Liver (tissue), 9 donors: Measurements from ENCODE around the gene MARVELD1. TPM values are rescaled to one million over a fixed set of nuclear protein-coding genes. Genes with fewer than 3 reads are reported as not detected.

Experiments used
- DNase-seq: peaks from one replicate; pipeline ENCODE4 v3.0.0-alpha.2; 2017; ENCODE audit warnings: low spot score
- H3K27ac ChIP-seq, 2 donors: one replicate each; pipeline ENCODE4 v1.7.0; 2013; ENCODE audit warnings: inconsistent platforms in 2 of 2, low read length in 2 of 2, control low read depth in 1 of 2, low read depth in 1 of 2, mild to moderate bottlenecking in 1 of 2
- H3K27me3 ChIP-seq, 4 donors: one replicate each; pipeline versions ENCODE4 v1.6.1 to v1.7.0; 2013; ENCODE audit warnings: low read length in 3 of 4, inconsistent platforms in 1 of 4, mild to moderate bottlenecking in 1 of 4, moderate library complexity in 1 of 4; ENCODE audit not compliant: control insufficient read depth in 4 of 4, insufficient read depth in 4 of 4
- H3K36me3 ChIP-seq, 4 donors: one replicate each; pipeline versions ENCODE4 v1.6.1 to v1.7.0; 2013; ENCODE audit warnings: low read length in 3 of 4, mild to moderate bottlenecking in 3 of 4, low read depth in 1 of 4, moderate library complexity in 1 of 4; ENCODE audit not compliant: control insufficient read depth in 4 of 4, insufficient read depth in 3 of 4
- H3K4me1 ChIP-seq, 4 donors: one replicate each; pipeline versions ENCODE4 v1.6.1 to v1.7.0; 2013; ENCODE audit warnings: low read length in 3 of 4, mild to moderate bottlenecking in 3 of 4, moderate library complexity in 1 of 4; ENCODE audit not compliant: control insufficient read depth in 4 of 4, insufficient read depth in 4 of 4
- H3K4me3 ChIP-seq, 3 donors: one replicate each; pipeline versions ENCODE4 v1.6.1 to v1.7.0; 2013; ENCODE audit warnings: low read length in 3 of 3, control low read depth in 1 of 3, low read depth in 1 of 3, mild to moderate bottlenecking in 1 of 3
- H3K9ac ChIP-seq, 2 donors: one replicate each; pipeline ENCODE4 v1.7.0; 2013; ENCODE audit warnings: low read length in 2 of 2, mild to moderate bottlenecking in 2 of 2, moderate library complexity in 2 of 2, control low read depth in 1 of 2, low read depth in 1 of 2
- H3K9me3 ChIP-seq, 4 donors: one replicate each; pipeline versions ENCODE4 v1.6.1 to v1.7.0; 2013; ENCODE audit warnings: low read length in 3 of 4; ENCODE audit not compliant: control insufficient read depth in 4 of 4
- EGR1 ChIP-seq, 2 donors: IDR thresholded peaks; 2 replicates each; pipeline ENCODE4 v1.6.1; 2016 to 2018; ENCODE audit warnings: antibody characterized with exemption in 2 of 2, low read depth in 2 of 2
- FOXA1 ChIP-seq: IDR thresholded peaks from 2 replicates; pipeline ENCODE4 v1.6.1; 2016; ENCODE audit warnings: antibody characterized with exemption
- FOXA2 ChIP-seq: IDR thresholded peaks from 2 replicates; pipeline ENCODE4 v1.6.1; 2016; ENCODE audit warnings: antibody characterized with exemption
- HNF4A ChIP-seq, 2 donors: conservative IDR thresholded peaks; 2 replicates each; pipeline ENCODE4 v1.6.1; 2016; ENCODE audit warnings: antibody characterized with exemption in 2 of 2, mild to moderate bottlenecking in 2 of 2
- HNF4G ChIP-seq: IDR thresholded peaks from 2 replicates; pipeline ENCODE4 v1.6.1; 2016; ENCODE audit warnings: antibody characterized with exemption
- JUND ChIP-seq, 2 donors: IDR thresholded peaks; 2 replicates each; pipeline ENCODE4 v1.6.1; 2016; ENCODE audit warnings: antibody characterized with exemption in 2 of 2
- NR2F2 ChIP-seq: IDR thresholded peaks from 2 replicates; pipeline ENCODE4 v1.6.1; 2016; ENCODE audit warnings: antibody characterized with exemption
- RAD21 ChIP-seq, 2 donors: IDR thresholded peaks; 2 replicates each; pipeline ENCODE4 v1.6.1; 2016; ENCODE audit warnings: antibody characterized with exemption in 2 of 2, mild to moderate bottlenecking in 2 of 2
- SP1 ChIP-seq: IDR thresholded peaks from 2 replicates; pipeline ENCODE4 v1.6.1; 2018; ENCODE audit warnings: antibody characterized with exemption, mild to moderate bottlenecking
- TAF1 ChIP-seq: conservative IDR thresholded peaks from 2 replicates; pipeline ENCODE4 v1.6.1; 2016; ENCODE audit warnings: antibody characterized with exemption, mild to moderate bottlenecking
- YY1 ChIP-seq: IDR thresholded peaks from 2 replicates; pipeline ENCODE4 v1.6.1; 2016; ENCODE audit warnings: antibody characterized with exemption, mild to moderate bottlenecking
- WGBS: extraction: QIAGEN DNeasy Blood & Tissue Kit; methylation state at CpG from one replicate; pipeline ENCODE4 v1.1.7; 2013; 5-methylcytosine and 5-hydroxymethylcytosine counted together
- polyA plus RNA-seq, 2 donors: library from polyadenylated mRNA; stranded (reverse) in 1 of 2; unstranded in 1 of 2; fragments of 200-250 nt in 1 of 2; fragments of >200 nt in 1 of 2; fragmentation: Nextera tagmentation in 1 of 2; extraction: Ambion mirVana in 1 of 2; gene quantifications; one replicate each; pipeline versions ENCODE4 v1.2.1 to v1.2.3, GENCODE V29; 2013 to 2015
- total RNA-seq, 2 donors: library from RNA; depleted of rRNA; stranded (reverse); fragments of >200 nt; gene quantifications; one replicate each; pipeline ENCODE4 v1.2.3, GENCODE V29; 2014
- TF ChIP-seq, protein P1 (sequence below): IDR thresholded peaks from 2 replicates; pipeline ENCODE4 v1.6.1; 2016; ENCODE audit warnings: antibody characterized with exemption
- TF ChIP-seq, protein P2 (sequence below): IDR thresholded peaks from 2 replicates; pipeline ENCODE4 v1.6.1; 2016; ENCODE audit warnings: antibody characterized with exemption
- TF ChIP-seq, protein P3 (sequence below): IDR thresholded peaks from 2 replicates; pipeline ENCODE4 v1.6.1; 2016; ENCODE audit warnings: antibody characterized with exemption
- TF ChIP-seq, protein P4 (sequence below): IDR thresholded peaks from 2 replicates; pipeline ENCODE4 v1.6.1; 2016; ENCODE audit warnings: antibody characterized with exemption, mild to moderate bottlenecking
- TF ChIP-seq, protein P5 (sequence below): fragments of 150-350 bp; IDR thresholded peaks from 2 replicates; pipeline ENCODE4 v1.5.1; 2017; ENCODE audit warnings: improper control_type of control experiment, low read depth, low read length; ENCODE audit not compliant: missing input control
- donor health status: healthy.
- donor health status: healthy.
- donor health status: healthy.
- donor health status: healthy.
- donor health status: healthy.

Gene MARVELD1
- total and polyA plus RNA-seq, 4 donors = 0.72 to 3.3 (median 2.8) TPM

DNA sequence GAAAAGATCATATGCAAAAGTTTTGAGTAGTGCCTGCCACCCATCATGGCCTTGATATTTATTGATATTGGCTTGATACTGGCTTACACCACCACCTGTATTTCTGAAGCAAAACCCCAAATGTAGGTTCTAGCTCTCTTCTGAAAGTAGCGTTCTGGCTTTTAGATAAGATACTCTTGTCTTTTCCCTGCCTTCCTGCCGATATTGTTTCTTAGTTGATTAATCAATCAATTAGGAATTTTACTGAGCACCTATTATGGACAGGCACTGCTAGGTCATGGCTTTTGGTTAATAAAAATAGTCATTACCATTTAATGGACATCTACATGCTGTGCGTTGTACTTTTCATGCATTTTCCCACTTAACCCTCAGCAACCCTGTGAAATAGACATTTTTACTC is 50.4 kb downstream of the MARVELD1 start:
- 95% methylated on average over 3 of the region's 3 CpGs for WGBS
- Histone ChIP-seq H3K4me1 (no peaks in the 10 kb centered on the region), H3K36me3 (peaks cover 8 to 21% (median 12%) of the 10 kb centered on the region in 4 donors), H3K27ac (no peak overlapping the region), H3K9me3 (no peaks in the 10 kb centered on the region), H3K9ac (no peak overlapping the region), H3K4me3 (no peak overlapping the region), H3K27me3 (no peaks in the 10 kb centered on the region)
- TF ChIP-seq, protein P1, sequence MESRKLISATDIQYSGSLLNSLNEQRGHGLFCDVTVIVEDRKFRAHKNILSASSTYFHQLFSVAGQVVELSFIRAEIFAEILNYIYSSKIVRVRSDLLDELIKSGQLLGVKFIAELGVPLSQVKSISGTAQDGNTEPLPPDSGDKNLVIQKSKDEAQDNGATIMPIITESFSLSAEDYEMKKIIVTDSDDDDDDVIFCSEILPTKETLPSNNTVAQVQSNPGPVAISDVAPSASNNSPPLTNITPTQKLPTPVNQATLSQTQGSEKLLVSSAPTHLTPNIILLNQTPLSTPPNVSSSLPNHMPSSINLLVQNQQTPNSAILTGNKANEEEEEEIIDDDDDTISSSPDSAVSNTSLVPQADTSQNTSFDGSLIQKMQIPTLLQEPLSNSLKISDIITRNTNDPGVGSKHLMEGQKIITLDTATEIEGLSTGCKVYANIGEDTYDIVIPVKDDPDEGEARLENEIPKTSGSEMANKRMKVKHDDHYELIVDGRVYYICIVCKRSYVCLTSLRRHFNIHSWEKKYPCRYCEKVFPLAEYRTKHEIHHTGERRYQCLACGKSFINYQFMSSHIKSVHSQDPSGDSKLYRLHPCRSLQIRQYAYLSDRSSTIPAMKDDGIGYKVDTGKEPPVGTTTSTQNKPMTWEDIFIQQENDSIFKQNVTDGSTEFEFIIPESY = no peak
- TF ChIP-seq SP1 (no peak), RAD21 (IDR thresholded peaks at IDR 0.05) (no peak), JUND (IDR thresholded peaks at IDR 0.05) (no peak), HNF4A (conservative IDR thresholded peaks at IDR 0.05) (no peak), FOXA2 (no peak), EGR1 (IDR thresholded peaks at IDR 0.05; ENCODE audit: low read depth in 2 of 2) (no peak), NR2F2 (no peak), TAF1 (no peak), HNF4G (no peak), YY1 (no peak)
- TF ChIP-seq, protein P2, sequence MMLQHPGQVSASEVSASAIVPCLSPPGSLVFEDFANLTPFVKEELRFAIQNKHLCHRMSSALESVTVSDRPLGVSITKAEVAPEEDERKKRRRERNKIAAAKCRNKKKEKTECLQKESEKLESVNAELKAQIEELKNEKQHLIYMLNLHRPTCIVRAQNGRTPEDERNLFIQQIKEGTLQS = no peak
- TF ChIP-seq, protein P3, sequence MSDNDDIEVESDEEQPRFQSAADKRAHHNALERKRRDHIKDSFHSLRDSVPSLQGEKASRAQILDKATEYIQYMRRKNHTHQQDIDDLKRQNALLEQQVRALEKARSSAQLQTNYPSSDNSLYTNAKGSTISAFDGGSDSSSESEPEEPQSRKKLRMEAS = no peak
- TF ChIP-seq, protein P4, sequence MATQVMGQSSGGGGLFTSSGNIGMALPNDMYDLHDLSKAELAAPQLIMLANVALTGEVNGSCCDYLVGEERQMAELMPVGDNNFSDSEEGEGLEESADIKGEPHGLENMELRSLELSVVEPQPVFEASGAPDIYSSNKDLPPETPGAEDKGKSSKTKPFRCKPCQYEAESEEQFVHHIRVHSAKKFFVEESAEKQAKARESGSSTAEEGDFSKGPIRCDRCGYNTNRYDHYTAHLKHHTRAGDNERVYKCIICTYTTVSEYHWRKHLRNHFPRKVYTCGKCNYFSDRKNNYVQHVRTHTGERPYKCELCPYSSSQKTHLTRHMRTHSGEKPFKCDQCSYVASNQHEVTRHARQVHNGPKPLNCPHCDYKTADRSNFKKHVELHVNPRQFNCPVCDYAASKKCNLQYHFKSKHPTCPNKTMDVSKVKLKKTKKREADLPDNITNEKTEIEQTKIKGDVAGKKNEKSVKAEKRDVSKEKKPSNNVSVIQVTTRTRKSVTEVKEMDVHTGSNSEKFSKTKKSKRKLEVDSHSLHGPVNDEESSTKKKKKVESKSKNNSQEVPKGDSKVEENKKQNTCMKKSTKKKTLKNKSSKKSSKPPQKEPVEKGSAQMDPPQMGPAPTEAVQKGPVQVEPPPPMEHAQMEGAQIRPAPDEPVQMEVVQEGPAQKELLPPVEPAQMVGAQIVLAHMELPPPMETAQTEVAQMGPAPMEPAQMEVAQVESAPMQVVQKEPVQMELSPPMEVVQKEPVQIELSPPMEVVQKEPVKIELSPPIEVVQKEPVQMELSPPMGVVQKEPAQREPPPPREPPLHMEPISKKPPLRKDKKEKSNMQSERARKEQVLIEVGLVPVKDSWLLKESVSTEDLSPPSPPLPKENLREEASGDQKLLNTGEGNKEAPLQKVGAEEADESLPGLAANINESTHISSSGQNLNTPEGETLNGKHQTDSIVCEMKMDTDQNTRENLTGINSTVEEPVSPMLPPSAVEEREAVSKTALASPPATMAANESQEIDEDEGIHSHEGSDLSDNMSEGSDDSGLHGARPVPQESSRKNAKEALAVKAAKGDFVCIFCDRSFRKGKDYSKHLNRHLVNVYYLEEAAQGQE = no peak
- DNase-seq = no peak

DNA sequence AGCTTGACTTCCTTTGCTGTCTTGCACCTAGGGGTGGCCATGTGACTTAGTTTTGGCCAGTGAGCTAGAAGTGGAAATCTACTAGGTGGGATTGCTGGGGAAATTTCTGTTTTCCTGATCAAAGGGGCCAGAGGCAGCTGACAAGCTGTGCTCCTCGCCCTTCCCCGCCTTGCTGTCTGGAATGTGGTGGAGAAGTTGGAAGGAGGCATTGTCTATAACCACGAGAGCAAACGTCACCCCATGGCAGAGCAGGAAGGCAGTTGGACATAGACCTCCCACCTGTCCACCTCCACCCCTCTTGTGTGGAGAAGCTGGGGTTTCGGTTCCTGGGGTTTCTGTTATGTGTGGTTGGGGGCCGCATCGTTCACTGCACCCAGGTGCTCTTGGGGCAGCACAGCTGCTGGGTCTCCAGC is 51.0 kb downstream of the MARVELD1 start:
- H3K36me3 ChIP-seq = peaks cover 3 to 17% (median 11%) of the 10 kb centered on the region in 4 donors
- no peak for DNase-seq
- no peaks in the 10 kb centered on the region for H3K4me1 ChIP-seq
- TF ChIP-seq, protein P5, sequence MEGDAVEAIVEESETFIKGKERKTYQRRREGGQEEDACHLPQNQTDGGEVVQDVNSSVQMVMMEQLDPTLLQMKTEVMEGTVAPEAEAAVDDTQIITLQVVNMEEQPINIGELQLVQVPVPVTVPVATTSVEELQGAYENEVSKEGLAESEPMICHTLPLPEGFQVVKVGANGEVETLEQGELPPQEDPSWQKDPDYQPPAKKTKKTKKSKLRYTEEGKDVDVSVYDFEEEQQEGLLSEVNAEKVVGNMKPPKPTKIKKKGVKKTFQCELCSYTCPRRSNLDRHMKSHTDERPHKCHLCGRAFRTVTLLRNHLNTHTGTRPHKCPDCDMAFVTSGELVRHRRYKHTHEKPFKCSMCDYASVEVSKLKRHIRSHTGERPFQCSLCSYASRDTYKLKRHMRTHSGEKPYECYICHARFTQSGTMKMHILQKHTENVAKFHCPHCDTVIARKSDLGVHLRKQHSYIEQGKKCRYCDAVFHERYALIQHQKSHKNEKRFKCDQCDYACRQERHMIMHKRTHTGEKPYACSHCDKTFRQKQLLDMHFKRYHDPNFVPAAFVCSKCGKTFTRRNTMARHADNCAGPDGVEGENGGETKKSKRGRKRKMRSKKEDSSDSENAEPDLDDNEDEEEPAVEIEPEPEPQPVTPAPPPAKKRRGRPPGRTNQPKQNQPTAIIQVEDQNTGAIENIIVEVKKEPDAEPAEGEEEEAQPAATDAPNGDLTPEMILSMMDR = no peak
- TF ChIP-seq, protein P4 = no peak
- TF ChIP-seq FOXA1 = no peak
- TF ChIP-seq, protein P1 = no peak
- no peak overlapping the region for H3K4me3 ChIP-seq
- H3K9me3 ChIP-seq = no peaks in the 10 kb centered on the region
- no peaks in the 10 kb centered on the region for H3K27me3 ChIP-seq
- 85% methylated on average over 7 of the region's 7 CpGs for WGBS
- no peak overlapping the region for H3K9ac ChIP-seq
- H3K27ac ChIP-seq = no peak overlapping the region
